ENCODE measurements around the gene CORO6. TPM values are rescaled to one million over a fixed set of nuclear protein-coding genes. Genes with fewer than 3 reads are reported as not detected.
A peak's percentile ranks its signal among the peaks of the same experiment; 100 is the strongest.

CORO6 gene
- total and polyA plus RNA-seq, 7 experiments from 2014 or later: 0.15 to 3.1 (median 1.5) TPM

DNA sequence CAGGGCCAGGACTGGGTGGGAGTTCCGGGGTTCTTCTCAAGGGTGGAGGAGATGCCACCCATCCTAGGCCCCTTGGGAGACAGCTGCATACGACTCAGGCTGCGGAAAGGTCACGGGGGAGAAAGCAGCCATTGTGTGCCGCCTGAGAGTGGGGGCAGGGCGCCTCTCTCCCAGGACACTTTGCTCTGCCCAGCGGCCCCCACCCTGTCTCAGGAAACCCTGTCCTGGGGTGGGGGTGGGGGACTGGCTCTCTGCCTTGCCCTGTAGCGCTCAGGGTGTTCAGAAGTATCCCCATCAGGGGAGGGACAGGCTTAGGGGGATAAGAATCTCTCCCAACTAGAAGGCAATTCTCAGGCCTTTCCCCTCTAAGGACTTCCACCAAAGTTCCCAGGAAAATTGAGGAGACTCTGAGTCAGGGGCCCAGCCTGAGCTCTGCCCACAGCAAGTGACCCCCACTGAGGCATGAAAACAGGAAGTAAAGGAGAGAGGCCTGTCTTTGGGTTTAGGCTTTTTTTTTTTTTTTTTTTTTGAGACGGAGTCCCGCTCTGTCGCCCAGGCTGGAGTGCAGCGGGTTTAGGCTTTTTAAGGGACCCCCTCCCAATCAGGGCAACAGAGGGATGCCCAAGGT, 38.1 kb downstream of the CORO6 start:
- no peak for ATAC-seq
- Mint-ChIP-seq H3K4me3 (peak overlapping the region; percentile 16 to 94 (median 57)), H3K27ac (peak overlapping the region in 8 of 9 donors; percentile 62 to 86 (median 78)), H3K36me3 (peaks cover 0 to 22% (median 8%) of the 10 kb centered on the region in 5 donors), H3K9me3 (no peaks in the 10 kb centered on the region), H3K27me3 (no peaks in the 10 kb centered on the region), H3K4me1 (peaks cover 43 to 55% (median 53%) of the 10 kb centered on the region in 7 donors)
- Histone ChIP-seq H3K4me1 (ENCODE audit: control insufficient read depth in 2 of 2, insufficient read depth in 2 of 2, low read length in 2 of 2) (peaks cover 24 to 44% of the 10 kb centered on the region in 2 donors), H3K36me3 (ENCODE audit: control insufficient read depth in 2 of 3, insufficient read depth in 3 of 3, low read length in 3 of 3) (peaks cover 0 to 26% (median 8%) of the 10 kb centered on the region in 3 experiments), H3K27me3 (ENCODE audit: control insufficient read depth in 2 of 2, insufficient read depth in 2 of 2, low read length in 2 of 2) (no peaks in the 10 kb centered on the region), H3K27ac (ENCODE audit: low read depth, low read length) (peak overlapping the region; percentile 30), H3K9me3 (ENCODE audit: control insufficient read depth in 2 of 3, low read length in 3 of 3) (no peaks in the 10 kb centered on the region), H3K4me3 (ENCODE audit: low read length) (no peak overlapping the region)
- POLR2A ChIA-PET: interaction anchor here (1.1 to 5.9 kb wide), 2 partner anchors 10 to 31 kb away, joined by 4 to 59 read pairs; no protein-coding TSS in a partner anchor
- CTCF ChIA-PET: interaction anchor here (1.0 to 1.6 kb wide), 2 partner anchors 30 to 194 kb away, joined by 6 to 8 read pairs; no protein-coding TSS in a partner anchor
- intact Hi-C loops (cut with micrococcal nuclease): no loop called here
- DNase-seq: no peak

DNA sequence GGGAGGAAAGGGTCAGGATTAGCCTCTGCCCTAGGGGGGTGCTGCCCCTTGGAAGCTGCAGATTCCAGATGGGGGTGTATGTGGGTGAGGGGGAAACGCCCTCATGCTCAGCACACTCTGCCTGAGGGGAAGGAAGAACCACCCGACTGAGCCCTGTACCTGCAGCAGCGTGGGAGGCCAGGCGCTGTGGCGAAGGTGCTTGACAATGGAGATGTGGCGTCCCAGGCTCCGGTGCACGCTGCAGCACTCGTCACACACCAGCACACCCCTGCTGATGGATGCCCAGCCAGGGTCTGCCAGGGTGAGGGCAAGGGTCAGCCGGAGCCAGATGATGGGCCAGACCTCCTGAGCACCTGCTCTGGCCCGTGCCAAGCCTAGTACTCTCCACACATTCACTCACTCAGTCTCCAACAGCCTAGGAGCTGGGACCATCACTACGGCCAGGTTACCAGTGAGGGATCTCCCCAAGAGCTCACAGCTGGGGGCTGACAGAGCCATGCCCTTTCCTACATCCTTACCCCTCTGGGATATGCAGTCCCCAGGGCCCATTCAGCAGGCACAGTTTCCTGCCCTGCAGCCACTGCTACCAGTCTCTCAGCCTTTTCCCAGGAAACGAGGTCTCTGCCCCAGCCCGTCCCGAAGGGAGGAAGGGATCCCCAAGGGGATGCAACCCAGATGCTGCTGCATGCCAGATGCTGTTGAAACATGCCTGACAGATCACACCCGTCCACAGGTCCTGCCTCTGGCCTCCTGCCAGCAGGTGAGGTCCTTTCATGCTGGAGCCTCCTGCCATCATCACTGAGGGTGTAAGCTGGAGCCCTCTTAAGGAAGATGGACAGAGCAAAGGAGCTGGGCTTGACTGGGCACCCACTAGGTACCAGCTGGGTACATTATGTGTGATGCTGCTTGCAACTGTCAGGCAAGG, 39.1 kb downstream of the CORO6 start:
- H3K4me3 Mint-ChIP-seq: peak overlapping the region in 5 of 10 donors; percentile 38 to 94 (median 56)
- H3K27me3 Mint-ChIP-seq: no peaks in the 10 kb centered on the region
- ChIA-PET POLR2A (interaction anchor here (5.9 kb wide), 1 partner anchor 32 kb away, joined by 59 read pairs; no protein-coding TSS in a partner anchor), CTCF (interaction anchor here (1.1 to 1.6 kb wide), 3 partner anchors 8 to 33 kb away, joined by 3 to 8 read pairs (median 4); no protein-coding TSS in a partner anchor)
- no peaks in the 10 kb centered on the region for H3K9me3 Mint-ChIP-seq
- Histone ChIP-seq H3K27me3 (ENCODE audit: control insufficient read depth in 2 of 2, insufficient read depth in 2 of 2, low read length in 2 of 2) (no peaks in the 10 kb centered on the region), H3K4me1 (ENCODE audit: control insufficient read depth in 2 of 2, insufficient read depth in 2 of 2, low read length in 2 of 2) (peaks cover 24 to 44% of the 10 kb centered on the region in 2 donors), H3K4me3 (ENCODE audit: low read length) (no peak overlapping the region), H3K27ac (ENCODE audit: low read depth, low read length) (no peak overlapping the region), H3K9me3 (ENCODE audit: control insufficient read depth in 2 of 3, low read length in 3 of 3) (no peaks in the 10 kb centered on the region), H3K36me3 (ENCODE audit: control insufficient read depth in 2 of 3, insufficient read depth in 3 of 3, low read length in 3 of 3) (peaks cover 0 to 34% (median 8%) of the 10 kb centered on the region in 3 experiments)
- DNase-seq (no peak), ATAC-seq (no peak)
- peak overlapping the region in 8 of 9 donors; percentile 41 to 84 (median 69) for H3K27ac Mint-ChIP-seq
- intact Hi-C loops (cut with micrococcal nuclease): no loop called here
- H3K36me3 Mint-ChIP-seq: peaks cover 0 to 22% (median 8%) of the 10 kb centered on the region in 5 donors
- peaks cover 43 to 55% (median 53%) of the 10 kb centered on the region in 7 donors for H3K4me1 Mint-ChIP-seq

DNA sequence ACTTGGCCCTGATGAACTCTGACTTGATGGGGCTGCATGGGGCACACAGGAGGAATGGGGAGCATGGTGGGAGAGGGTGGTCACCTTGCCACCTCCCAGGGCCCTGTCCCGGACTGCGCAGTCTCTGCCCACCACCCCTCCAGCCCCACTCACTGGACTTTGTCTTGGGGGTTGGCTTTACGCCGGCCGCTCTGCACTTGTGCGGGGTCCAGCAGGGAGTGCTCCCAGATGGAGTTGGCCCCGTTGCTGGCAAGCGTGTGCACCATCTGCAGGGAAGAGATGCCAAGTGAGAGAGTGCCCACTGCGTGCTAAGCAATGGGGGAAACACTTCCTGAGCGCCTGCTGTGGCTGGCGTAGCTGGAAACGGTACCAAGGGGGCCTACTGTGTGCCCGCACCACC, 39.9 kb downstream of the CORO6 start:
- H3K27ac Mint-ChIP-seq: peak overlapping the region in 1 of 9 donors; percentile 62
- Histone ChIP-seq H3K36me3 (ENCODE audit: control insufficient read depth in 2 of 3, insufficient read depth in 3 of 3, low read length in 3 of 3) (peaks cover 0 to 42% (median 8%) of the 10 kb centered on the region in 3 experiments), H3K4me1 (ENCODE audit: control insufficient read depth in 2 of 2, insufficient read depth in 2 of 2, low read length in 2 of 2) (peaks cover 16 to 37% of the 10 kb centered on the region in 2 donors), H3K27me3 (ENCODE audit: control insufficient read depth in 2 of 2, insufficient read depth in 2 of 2, low read length in 2 of 2) (no peaks in the 10 kb centered on the region), H3K27ac (ENCODE audit: low read depth, low read length) (no peak overlapping the region), H3K9me3 (ENCODE audit: control insufficient read depth in 2 of 3, low read length in 3 of 3) (no peaks in the 10 kb centered on the region), H3K4me3 (ENCODE audit: low read length) (no peak overlapping the region)
- H3K4me1 Mint-ChIP-seq: peaks cover 36 to 49% (median 47%) of the 10 kb centered on the region in 7 donors
- POLR2A ChIA-PET: interaction anchor here (3.8 kb wide), 1 partner anchor 35 kb away, joined by 22 read pairs; no protein-coding TSS in a partner anchor
- ATAC-seq: no peak
- no peak for DNase-seq
- CTCF ChIA-PET: interaction anchor here (1.1 to 1.6 kb wide), 3 partner anchors 9 to 34 kb away, joined by 3 to 8 read pairs (median 4); no protein-coding TSS in a partner anchor
- no peaks in the 10 kb centered on the region for H3K9me3 Mint-ChIP-seq
- no peaks in the 10 kb centered on the region for H3K27me3 Mint-ChIP-seq
- intact Hi-C loops (cut with micrococcal nuclease): no loop called here
- no peak overlapping the region for H3K4me3 Mint-ChIP-seq
- peaks cover 0 to 22% (median 8%) of the 10 kb centered on the region in 5 donors for H3K36me3 Mint-ChIP-seq

DNA sequence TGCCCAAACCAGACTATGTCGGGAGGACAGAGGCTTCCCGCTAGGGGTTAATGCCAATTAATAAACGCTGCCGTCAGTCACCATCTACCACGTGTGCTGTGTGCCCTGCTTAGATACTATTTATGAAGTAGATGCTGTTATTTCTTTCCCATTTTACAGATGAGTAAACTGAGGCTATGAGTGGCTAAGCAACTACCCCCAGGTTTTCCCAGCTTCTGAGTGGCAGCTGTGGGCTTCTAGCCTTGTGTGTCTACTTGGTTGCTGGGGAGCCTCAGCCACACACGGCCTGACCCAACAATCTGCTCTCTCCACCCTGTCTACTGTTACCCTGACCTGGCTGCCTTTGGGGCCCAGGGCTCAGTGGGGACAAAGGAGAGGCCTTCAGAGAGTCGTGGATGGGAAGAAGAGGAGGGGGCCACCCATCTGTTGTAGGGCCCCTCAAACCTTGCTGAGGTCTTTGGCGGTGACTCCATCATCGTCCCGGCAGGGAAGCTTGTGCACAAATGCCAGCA, 40.4 kb downstream of the CORO6 start:
- H3K36me3 Mint-ChIP-seq: peaks cover 0 to 22% (median 8%) of the 10 kb centered on the region in 5 donors
- peak overlapping the region in 3 of 9 donors; percentile 8 to 38 (median 11) for H3K27ac Mint-ChIP-seq
- Histone ChIP-seq H3K4me1 (ENCODE audit: control insufficient read depth in 2 of 2, insufficient read depth in 2 of 2, low read length in 2 of 2) (peaks cover 12 to 32% of the 10 kb centered on the region in 2 donors), H3K36me3 (ENCODE audit: control insufficient read depth in 2 of 3, insufficient read depth in 3 of 3, low read length in 3 of 3) (peaks cover 0 to 47% (median 8%) of the 10 kb centered on the region in 3 experiments), H3K27me3 (ENCODE audit: control insufficient read depth in 2 of 2, insufficient read depth in 2 of 2, low read length in 2 of 2) (no peaks in the 10 kb centered on the region), H3K27ac (ENCODE audit: low read depth, low read length) (no peak overlapping the region), H3K4me3 (ENCODE audit: low read length) (no peak overlapping the region), H3K9me3 (ENCODE audit: control insufficient read depth in 2 of 3, low read length in 3 of 3) (no peaks in the 10 kb centered on the region)
- intact Hi-C loops (cut with micrococcal nuclease): no loop called here
- no peaks in the 10 kb centered on the region for H3K9me3 Mint-ChIP-seq
- DNase-seq (no peak), ATAC-seq (no peak)
- H3K4me3 Mint-ChIP-seq: no peak overlapping the region
- CTCF ChIA-PET: interaction anchor here (2.0 to 3.5 kb wide), 4 partner anchors 10 to 35 kb away, joined by 10 to 49 read pairs (median 22); partner anchors contain the start of gene ANKRD13B
- H3K27me3 Mint-ChIP-seq: no peaks in the 10 kb centered on the region
- POLR2A ChIA-PET: interaction anchor here (1.0 to 3.8 kb wide), 4 partner anchors 9 to 35 kb away, joined by 3 to 22 read pairs (median 9); partner anchors contain the start of gene ANKRD13B
- H3K4me1 Mint-ChIP-seq: peaks cover 32 to 45% (median 42%) of the 10 kb centered on the region in 7 donors

DNA sequence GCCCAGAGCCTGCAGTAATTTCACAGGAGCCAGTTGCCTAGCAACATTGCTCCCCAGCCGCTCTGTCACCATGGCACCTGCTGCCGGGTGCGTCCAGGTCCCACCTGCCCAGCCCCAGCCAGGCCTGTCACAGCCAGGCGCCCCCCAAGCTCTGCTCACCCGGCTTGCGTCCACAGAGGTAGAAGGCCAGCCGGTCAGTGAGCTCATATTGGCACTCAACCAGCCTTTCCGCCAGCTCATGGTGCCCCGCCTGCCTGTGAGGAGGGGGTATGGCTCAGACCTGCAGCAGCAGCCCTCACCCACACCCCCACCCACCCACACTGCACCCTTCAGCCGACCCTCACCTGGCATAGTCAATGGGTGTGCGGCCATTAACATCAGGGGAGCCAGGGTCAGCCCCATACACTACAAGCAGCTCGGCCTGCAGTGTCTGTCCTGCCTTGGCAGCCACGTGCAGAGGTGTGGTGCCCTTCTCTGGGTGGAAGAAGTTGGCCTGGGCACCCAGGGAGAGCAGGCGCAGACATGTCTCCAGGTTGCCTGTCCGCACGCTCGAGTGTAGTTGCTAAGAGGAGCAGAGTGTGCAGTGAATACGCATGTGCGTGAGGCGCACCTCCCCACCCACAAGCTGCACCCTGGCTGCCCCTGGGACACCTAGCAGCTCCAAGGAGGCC, 41.0 kb downstream of the CORO6 start:
- H3K9me3 Mint-ChIP-seq: no peaks in the 10 kb centered on the region
- H3K27ac Mint-ChIP-seq: peak overlapping the region in 1 of 9 donors; percentile 8
- POLR2A ChIA-PET: interaction anchor here (0.8 to 3.8 kb wide), 6 partner anchors 9 to 41 kb away, joined by 3 to 22 read pairs (median 4); partner anchors contain the start of genes ANKRD13B and CORO6
- no peak for ATAC-seq
- no peak overlapping the region for H3K4me3 Mint-ChIP-seq
- Histone ChIP-seq H3K27ac (ENCODE audit: low read depth, low read length) (no peak overlapping the region), H3K36me3 (ENCODE audit: control insufficient read depth in 2 of 3, insufficient read depth in 3 of 3, low read length in 3 of 3) (peaks cover 0 to 53% (median 8%) of the 10 kb centered on the region in 3 experiments), H3K4me3 (ENCODE audit: low read length) (no peak overlapping the region), H3K27me3 (ENCODE audit: control insufficient read depth in 2 of 2, insufficient read depth in 2 of 2, low read length in 2 of 2) (no peaks in the 10 kb centered on the region), H3K9me3 (ENCODE audit: control insufficient read depth in 2 of 3, low read length in 3 of 3) (no peaks in the 10 kb centered on the region), H3K4me1 (ENCODE audit: control insufficient read depth in 2 of 2, insufficient read depth in 2 of 2, low read length in 2 of 2) (peaks cover 8 to 28% of the 10 kb centered on the region in 2 donors)
- H3K4me1 Mint-ChIP-seq: peaks cover 31 to 39% (median 37%) of the 10 kb centered on the region in 7 donors
- no peak for DNase-seq
- H3K27me3 Mint-ChIP-seq: no peaks in the 10 kb centered on the region
- H3K36me3 Mint-ChIP-seq: peaks cover 0 to 22% (median 8%) of the 10 kb centered on the region in 5 donors
- CTCF ChIA-PET: interaction anchor here (0.7 to 3.5 kb wide), 8 partner anchors 11 to 198 kb away, joined by 3 to 49 read pairs (median 12); partner anchors contain the start of gene ANKRD13B
- intact Hi-C loops (cut with micrococcal nuclease): loop anchor here in 1 of 2 donors (2.0 kb wide), 1 partner anchor 13 kb away; no protein-coding TSS in a partner anchor

All from naive thymus-derived CD4-positive, alpha-beta T cell (primary cell).